ENCODE measurements around the gene LIPC.

The LIPC gene

DNA sequence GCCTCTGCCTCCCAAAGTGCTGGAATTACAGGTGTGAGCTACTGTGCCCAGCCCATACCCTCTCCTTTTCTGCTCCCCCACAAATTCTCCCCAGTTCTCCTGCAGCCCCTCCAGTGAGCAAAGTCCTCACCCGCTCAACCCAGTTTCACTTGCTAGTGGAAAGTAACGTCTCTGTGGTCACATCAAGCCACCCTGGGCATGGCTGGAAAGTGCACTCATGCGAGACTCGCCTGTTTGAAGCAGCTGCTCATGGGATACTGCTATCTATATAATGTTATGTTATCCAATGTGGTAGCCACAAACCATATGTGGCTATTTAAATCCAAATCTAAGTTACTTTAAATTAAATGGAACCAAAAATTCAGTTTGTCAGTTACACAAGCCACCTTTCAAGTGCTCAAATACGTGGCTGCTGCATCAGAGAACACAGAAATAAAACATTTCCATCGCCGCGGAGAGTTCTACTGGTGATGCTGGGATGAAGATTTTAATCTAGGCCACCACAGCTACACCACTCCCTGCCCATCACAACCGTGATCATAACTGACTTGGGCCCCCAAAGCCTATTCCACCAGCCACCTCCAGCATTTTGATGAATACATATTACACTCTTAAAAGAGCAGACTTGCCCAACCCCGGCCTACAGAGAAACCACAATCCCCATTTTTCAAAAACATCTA lies 119.4 kb downstream of the LIPC start:
- no peak for DNase-seq (ENCODE audit: low read depth in 2 of 3, low spot score in 2 of 3)

DNA sequence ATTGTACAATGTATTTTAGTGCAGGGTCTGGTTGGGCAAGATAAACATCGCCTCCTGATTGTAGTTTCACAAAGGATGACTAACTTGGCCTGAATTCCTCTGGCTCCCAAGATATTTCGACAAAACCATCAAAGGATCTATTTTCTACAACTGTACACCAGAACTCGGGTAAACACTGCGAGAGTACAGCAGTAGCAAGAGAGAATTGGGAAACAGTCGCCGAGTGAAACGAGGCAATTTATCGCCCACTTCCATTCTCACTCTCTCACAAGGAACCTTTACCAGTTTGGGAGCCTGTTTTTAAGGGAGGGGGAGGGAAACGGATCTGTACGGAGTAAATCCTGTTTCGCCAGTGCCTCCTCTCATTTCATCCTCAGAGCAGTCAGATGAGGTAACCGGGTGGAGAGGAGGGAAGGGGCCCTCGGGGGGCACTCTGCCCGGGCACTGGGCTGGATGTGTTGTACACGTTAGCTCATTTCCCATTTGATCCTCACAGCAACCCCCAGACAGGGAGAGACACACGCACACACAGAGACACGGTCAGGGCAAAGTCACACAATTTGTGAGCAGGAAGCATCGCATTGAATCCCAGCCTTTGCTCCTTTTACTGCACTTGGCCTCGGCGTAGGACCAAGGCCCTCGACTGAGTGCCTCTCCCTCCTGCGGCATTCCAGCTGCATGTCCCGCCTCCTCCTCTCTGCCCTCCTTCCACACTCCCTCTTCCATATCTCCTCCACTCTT lies 120.1 kb downstream of the LIPC start:
- no peak for DNase-seq (ENCODE audit: low read depth in 2 of 3, low spot score in 2 of 3)

DNA sequence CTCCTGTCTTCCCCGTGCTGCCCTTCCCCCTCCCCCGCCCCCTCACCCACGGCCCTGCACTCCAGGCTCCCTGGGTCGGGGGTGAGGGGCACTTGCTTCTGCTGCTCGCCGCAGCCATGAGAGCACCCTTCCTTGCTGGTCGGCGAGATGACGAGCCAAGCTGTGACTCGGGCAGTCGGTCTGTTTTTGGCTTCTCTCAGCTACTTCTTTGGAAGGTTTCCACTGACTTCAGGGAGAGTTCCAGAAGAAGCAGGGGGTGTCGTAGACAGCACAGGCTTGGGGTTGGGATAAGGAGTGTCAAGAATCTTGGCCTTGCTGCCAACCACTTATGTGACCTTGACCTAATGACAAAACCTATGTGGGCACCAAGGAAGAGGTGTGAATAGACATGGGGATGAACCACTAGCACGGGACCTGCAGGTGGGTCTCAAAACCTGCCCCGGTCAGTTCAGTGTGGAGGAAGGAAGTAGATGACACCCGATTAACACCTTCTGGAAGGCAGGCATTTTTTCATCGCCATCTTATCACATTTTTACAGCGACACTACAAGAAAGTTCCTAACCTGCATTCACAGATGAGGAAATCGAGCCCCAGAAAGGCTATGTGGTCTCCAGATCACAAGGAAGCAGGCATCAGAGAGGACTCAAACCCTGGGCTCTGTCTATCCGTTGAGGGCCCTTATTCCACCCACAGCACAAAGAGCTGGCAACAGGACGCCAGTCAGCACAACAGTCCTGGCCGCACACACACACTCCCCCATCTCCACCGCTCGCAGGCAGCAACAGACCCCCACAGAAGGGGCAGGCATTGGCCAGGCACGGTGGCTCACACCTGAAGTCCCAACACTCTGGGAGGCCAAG lies 120.9 kb downstream of the LIPC start:
- no peak for DNase-seq (ENCODE audit: low read depth in 2 of 3, low spot score in 2 of 3)

DNA sequence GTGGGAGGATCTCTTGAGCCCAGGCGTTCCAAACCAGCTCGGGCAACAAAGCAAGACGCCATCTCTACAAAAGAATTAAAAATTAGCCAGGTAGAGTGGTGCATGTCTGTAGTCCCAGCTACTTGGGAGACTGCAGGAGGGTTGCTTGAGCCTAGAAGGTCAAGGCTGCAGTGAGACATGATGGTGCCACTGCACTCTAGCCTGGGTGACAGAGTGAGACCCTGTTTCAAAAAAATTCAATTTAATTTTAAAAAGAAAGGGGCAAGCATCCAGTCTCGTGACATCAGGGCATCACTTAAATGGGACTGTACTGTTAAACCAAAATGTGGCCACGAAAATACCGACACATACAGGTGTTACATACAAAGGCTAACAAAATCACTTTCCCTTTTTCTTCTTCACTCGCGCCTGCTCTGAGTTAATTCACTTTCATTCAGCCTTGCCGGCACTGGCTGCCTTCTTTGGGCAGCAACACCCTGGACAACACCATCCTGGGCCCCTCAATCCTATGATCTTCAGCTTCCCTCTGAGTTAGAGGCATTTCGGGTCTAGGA lies 121.7 kb downstream of the LIPC start:
- DNase-seq (ENCODE audit: low read depth in 2 of 3, low spot score in 2 of 3): no peak

DNA sequence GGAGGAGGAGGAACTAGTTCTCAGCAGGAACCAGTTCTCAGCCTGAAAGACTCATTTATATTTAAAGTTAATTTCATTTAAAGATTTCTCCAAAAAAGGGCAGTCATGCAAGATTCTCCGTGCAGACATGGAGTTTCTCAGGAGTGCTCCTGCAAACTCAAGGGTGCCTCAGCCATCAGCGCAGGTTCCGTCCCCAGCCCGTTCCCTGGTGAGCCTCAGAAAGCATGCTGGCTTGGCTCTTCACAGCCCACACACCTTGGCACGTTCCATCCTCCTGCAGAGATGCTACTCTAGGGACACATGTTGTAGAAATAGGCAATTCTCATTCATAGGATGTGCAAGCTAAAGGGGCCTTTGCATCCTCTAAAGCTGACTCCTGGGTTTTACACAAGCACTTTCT lies 123.0 kb downstream of the LIPC start:
- no peak for DNase-seq (ENCODE audit: low read depth in 2 of 3, low spot score in 2 of 3)

DNA sequence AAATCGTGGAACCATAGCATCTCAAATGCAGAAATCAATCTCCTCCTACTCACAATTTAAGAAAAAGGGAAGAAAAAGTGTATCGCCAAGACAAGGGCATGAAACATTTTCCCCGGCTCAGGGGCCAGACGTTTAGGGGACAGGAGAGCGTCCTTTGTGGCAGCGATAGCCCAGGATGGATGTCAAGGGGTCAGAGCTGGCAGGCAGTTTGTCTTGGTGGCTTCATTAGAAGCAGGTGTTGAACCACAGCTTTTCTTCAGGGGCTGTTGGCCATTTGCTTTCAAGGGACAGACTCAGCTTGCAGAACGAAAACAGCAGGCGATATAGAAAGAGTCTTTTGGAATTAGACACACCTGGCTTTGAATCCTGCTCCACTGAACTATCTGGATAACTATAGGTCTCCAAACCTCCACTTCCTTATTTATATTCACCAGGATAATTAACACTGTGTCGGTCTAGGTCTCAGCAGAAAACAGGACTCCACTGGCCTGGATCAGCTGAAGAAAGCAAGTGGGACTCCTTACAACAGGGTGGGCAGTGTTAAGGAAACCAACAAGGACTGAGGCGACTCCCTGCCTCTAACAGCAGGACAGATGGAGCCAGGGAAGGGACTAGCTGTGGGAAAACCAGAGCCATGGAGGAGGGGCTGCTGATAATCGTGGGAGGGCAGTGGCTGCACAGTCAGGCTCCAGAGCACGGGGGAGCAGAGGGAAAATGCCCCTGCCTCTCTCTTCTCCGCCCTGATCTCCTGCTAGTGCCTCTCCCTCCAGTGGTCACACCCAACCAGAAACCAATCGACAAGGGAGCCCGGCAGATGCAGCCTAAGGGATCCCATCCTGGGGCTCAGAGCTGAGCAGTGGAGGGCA lies 123.6 kb downstream of the LIPC start:
- DNase-seq (ENCODE audit: low read depth in 2 of 3, low spot score in 2 of 3): no peak

DNA sequence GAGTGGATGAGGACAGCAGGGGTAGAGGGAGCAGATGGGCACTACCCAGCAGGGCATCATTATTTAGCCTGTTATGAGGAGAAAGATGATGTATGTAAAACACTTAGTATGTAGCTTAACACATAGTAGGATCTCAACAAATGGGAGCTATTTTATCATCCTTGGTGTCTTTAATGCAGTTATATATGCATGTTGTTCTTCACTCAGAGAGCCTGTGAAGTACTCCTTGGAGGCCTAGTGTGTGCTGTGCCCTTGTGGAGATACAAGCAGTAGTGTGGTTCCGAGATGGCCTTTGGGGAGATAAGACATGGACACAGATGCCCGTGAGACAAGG lies 124.2 kb downstream of the LIPC start:
- no peak for DNase-seq (ENCODE audit: low read depth in 2 of 3, low spot score in 2 of 3)

DNA sequence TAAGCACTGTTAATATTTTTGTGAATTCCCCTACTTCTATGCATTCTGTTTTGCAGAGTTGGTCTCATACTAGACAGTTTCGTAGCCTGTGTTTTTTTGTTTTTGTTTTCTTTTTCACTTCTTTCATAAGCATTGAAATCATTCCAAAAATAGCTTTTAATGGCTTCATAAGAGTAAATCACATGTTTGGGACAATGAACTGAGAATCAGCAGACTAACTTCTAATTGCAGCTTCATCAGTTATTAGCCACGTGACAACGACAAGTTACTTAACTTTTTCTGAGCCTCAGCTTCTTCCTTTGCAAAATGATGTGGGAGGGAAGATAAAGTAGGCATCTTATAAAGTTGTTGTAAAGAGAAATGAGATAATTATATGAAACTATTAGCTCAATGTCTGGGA lies 124.8 kb downstream of the LIPC start:
- DNase-seq (ENCODE audit: low read depth in 2 of 3, low spot score in 2 of 3): no peak

DNA sequence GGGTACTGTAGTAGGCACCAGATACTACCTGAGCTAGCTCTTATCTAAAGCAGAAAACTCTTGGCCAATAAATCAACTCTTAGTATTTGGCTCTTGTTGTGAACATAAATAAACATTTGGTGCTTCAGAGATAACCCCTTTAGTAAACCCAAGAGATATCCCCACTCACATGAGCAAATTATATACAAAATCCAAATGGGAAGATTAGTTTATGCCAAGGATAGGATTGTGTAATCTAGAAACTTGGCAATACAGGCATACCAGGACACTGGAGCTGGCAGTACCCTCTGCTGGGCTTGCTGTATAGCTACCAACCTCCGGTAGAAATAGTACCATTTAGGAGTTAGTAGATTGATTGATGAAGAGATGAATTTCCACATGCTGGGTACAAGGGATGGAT lies 127.0 kb downstream of the LIPC start:
- DNase-seq (ENCODE audit: low read depth in 2 of 3, low spot score in 2 of 3): no peak

DNA sequence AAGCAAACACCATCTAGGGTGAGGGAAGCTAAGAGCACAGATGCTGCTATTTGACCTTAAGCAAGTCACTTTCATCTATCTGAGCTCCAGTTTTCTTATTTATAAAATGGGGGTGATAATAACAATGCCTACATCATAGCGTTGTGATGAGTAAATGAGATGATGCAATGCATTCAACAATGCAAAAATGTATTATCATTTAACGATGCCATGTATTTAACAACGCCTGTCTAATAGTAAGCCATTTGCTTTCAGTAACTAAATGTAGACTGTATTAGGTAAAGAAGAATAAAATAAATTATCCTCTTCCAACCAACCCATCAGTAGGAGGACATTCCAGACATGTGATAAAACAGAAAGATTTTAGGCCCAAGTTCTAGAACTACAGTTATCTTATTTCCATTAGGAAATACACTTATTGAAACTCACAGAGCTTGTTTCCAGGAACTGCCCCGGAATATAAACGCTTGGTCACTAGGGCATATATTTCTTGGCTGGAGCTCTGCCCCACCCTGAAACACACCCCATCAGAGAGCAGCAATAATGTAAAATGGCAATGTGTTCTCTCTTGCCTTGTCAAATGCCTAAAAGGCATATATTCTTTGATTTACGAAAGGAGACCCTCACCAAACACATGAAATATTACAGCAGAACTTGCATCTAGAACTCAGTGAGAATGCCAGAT lies 128.3 kb downstream of the LIPC start:
- DNase-seq (ENCODE audit: low read depth in 2 of 3, low spot score in 2 of 3): no peak

DNA sequence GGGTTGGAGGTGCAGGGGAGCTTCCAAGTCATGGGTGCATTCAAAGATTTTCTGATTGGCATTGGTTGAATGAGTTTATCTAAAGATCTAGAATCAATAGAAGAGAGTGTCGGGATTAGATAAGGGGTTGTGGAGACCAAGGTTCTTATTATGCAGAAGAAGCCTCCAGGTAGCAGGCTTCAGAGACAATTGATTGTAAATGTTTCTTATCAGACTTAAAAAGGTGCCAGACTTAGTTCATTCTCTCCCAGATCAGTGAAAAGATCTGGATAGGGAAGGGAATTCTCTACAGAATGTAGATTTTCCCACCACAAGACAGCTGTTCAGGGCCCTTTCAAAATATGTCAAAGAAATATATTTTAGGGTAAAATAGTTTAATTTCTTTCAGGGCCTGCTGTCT lies 129.5 kb downstream of the LIPC start:
- DNase-seq (ENCODE audit: low read depth in 2 of 3, low spot score in 2 of 3): no peak

DNA sequence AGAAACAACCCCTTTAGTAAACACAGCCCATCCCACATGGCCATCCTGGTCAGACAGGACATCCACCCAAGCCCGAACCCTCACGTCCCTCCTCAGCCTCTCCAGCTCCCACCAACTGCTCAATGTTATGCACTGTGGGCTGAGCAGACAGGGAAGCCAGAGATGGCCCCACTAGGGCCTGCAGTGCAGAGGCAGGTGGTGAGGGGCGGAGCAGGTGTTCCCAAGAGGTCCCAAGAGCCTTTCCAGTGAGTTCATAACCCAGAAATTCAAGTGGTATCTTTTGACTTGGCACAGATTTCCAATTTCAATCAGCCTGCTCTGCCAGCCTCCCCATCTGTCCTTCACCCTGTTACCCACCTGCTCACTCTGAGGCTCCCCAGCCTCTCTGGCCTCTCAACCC lies 130.3 kb downstream of the LIPC start:
- DNase-seq (ENCODE audit: low read depth in 2 of 3, low spot score in 2 of 3): no peak

DNA sequence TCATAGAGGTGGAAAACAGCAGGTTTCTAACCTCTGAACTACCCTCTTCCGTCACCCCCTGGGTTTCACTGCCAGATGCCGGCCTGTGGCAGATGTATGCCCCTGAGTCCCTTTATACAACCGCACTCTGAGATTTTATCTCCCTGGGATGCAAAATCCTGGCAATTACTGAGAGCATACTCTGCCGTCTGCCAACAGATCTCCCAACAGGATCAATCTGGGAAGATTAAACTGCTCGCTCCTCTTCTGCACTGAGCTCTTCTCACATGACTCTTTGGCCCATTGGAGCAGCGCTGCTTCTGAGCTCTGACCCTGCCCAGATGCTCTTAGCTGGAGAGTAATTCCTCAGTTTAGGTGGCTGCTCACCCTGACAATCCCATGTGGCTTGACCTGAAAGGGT lies 133.2 kb downstream of the LIPC start:
- no peak for DNase-seq (ENCODE audit: low read depth in 2 of 3, low spot score in 2 of 3)

DNA sequence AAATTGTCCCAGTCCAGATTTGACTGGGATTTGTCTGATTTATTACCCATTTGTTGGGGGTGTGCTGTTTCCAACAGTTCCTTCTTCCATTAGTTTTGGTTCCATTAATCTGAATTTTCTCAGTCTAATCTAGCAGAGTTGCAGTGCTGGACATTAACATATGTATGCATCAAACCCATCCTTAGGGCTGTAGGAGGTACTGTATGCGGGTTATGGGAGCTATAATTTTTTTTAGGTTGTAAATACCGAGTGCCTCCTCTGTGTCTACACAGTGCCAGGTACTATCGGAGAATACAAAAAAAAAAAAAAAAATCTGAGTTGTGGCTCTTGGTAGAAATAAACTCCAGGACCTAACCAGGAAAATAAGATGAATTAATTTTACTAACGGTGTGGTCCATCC lies 133.8 kb downstream of the LIPC start:
- DNase-seq (ENCODE audit: low read depth in 2 of 3, low spot score in 2 of 3): no peak

DNA sequence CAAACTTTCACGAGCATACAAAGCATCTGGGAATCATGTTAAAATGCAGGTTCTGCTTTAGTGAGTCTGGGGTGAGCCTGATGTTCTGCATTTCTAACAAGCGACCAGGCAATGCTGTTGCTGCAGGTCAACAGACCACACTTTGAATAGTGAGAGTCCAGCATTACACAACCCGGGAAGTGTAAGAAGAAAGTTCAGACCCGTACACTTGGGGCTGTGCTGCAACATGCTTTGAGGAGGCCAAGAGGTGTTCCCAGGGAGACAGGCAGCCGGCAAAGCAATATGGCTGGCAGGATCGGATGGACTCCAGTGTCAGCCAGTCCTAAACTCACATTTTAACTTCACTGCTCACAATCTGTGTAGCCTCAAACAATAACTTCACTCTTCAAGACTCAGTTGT lies 134.2 kb downstream of the LIPC start:
- no peak for DNase-seq (ENCODE audit: low read depth in 2 of 3, low spot score in 2 of 3)

DNA sequence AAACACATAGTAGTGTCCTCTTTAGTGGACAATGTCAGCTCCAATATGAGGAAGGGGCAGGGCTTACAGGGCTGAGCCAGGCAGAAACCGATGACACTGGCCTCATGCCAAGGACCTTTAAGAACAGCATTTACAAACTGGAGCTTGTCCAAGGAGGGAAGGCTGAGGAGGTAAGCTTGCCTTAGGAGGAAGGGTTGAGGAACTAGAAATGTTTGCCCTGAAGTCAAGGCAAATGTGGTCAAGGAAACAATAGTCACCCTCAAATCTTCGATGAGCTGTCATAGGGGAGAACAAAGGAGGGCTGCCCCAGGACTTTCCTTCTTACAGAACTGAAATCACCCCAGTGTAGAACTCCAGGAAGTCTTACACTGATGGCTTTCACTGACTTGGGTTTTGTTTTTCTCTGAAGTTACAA lies 136.4 kb downstream of the LIPC start:
- DNase-seq (ENCODE audit: low read depth in 2 of 3, low spot score in 2 of 3): no peak

DNA sequence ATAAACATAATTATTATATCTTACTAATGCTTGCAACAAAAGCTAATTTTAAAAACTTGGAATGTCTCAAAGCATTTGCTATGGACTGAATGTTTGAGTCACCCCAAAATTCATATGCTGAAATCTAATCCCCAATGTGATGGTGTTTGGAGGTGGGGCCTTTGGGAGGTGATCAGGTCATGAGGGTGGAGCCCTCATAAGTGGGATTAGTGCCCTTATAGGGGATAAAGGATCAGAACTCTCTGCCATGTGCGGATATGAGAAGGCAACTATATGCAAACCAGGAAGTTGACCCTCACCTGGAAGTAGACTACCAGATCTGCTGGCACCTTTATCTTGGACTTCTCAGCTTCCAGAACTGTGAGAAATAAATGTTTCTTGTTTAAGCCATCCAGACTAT lies 137.7 kb downstream of the LIPC start:
- no peak for DNase-seq (ENCODE audit: low read depth in 2 of 3, low spot score in 2 of 3)

DNA sequence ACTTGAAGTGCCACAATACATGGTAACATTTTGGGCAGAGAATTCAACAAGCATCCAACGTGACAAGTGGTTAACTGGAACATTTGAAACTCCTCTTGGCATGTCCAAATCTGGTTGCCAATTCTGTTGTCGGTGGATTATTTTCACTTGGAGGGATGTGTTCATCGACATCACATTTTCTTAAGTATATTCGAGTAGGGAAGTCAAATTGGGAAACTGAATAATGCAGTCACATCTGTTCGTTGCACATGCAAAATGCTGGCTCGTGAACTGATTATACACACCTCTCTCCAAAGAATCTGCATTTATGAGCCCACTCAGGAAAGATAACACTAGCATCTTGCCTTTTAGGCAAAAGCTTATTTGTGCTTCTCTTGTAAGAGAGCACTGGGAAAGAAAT lies 139.7 kb downstream of the LIPC start:
- no peak for DNase-seq (ENCODE audit: low read depth in 2 of 3, low spot score in 2 of 3)

DNA sequence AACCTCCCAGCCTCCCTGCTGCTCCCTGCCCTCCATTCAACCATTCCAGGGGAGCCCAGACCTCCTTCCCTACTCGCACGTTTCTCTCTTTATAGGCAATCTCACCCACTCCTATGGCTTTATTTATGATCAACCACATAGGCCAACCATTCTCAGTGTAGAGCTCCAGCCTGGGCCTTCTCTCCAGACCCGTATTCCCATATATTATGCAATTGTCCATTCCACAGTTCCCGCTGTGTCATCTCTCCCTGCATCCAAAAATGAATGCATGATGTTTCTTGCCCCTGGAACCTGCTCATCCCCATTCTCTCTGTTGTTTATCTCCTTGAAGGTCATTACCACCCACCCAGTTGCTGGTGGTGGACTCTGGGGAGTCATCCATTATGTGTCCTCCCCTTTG lies 140.7 kb downstream of the LIPC start:
- DNase-seq (ENCODE audit: low read depth in 2 of 3, low spot score in 2 of 3): no peak

DNA sequence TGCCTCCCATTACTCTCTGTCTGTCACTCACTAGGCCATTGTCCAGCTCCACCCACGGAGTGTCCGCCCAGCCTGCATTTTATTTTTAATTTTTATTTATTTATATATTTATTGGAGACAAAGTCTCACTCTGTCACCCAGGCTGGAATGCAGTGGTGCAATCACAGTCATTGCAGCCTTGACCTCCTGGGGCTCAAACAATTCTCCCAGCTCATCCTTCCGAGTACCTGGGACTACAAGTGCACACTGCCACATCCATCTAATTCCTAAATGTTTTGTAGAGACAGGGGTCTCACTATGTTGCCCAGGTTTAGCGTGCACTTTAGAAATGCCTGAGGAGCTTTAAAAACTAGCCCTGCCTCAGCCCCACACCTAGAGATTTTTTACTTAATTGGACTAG lies 141.5 kb downstream of the LIPC start:
- DNase-seq (ENCODE audit: low read depth in 2 of 3, low spot score in 2 of 3): no peak
